HEK293T (cell line): ENCODE measurements around the gene KIF13A.

Source experiments
- CTCF ChIA-PET: fragments of 350-600 bp; formaldehyde crosslinking; extraction: SDS; loops from one replicate; lab custom pipeline; 2021; ENCODE audit warnings: antibody characterized with exemption, inconsistent platforms; lab: Yijun Ruan, JAX
- POLR2A ChIA-PET: fragments of 350-600 bp; formaldehyde crosslinking; extraction: SDS; loops from one replicate; lab custom pipeline; 2020; ENCODE audit warnings: antibody characterized with exemption, inconsistent platforms; lab: Yijun Ruan, JAX
- DNase-seq: peaks from one replicate; pipeline ENCODE4 v3.0.0; 2012; ENCODE audit warnings: mixed read lengths; ENCODE audit errors: extremely low spot score
- ARNT ChIP-seq: fragments of 450-650 bp; IDR thresholded peaks from 2 replicates; pipeline ENCODE4 v1.6.1; 2017; ENCODE audit warnings: mild to moderate bottlenecking
- BHLHE40 ChIP-seq: fragments of 450-650 bp; IDR thresholded peaks from 2 replicates; pipeline ENCODE4 v1.6.1; 2016; ENCODE audit warnings: mild to moderate bottlenecking, moderate library complexity, borderline replicate concordance
- CTBP1 ChIP-seq: fragments of 450-650 bp; IDR thresholded peaks from 2 replicates; pipeline ENCODE4 v1.6.1; 2016; ENCODE audit warnings: borderline replicate concordance
- ELF4 ChIP-seq: fragments of 450-650 bp; IDR thresholded peaks from 2 replicates; pipeline ENCODE4 v1.6.1; 2017; ENCODE audit warnings: antibody characterized with exemption
- FOXA1 ChIP-seq: fragments of 450-650 bp; IDR thresholded peaks from 2 replicates; pipeline ENCODE4 v1.6.1; 2016; ENCODE audit warnings: mild to moderate bottlenecking
- FOXK2 ChIP-seq: fragments of 450-650 bp; IDR thresholded peaks from 2 replicates; pipeline ENCODE4 v1.6.1; 2016; ENCODE audit warnings: mild to moderate bottlenecking
- FOXM1 ChIP-seq: fragments of 450-650 bp; IDR thresholded peaks from 2 replicates; pipeline ENCODE4 v1.6.1; 2017; ENCODE audit warnings: mild to moderate bottlenecking, borderline replicate concordance
- HDGF ChIP-seq: fragments of 450-650 bp; IDR thresholded peaks from 2 replicates; pipeline ENCODE4 v1.6.1; 2017; ENCODE audit warnings: antibody characterized with exemption, borderline replicate concordance
- L3MBTL2 ChIP-seq: fragments of 450-650 bp; conservative IDR thresholded peaks from 2 replicates; pipeline ENCODE4 v1.6.1; 2016; ENCODE audit warnings: mild to moderate bottlenecking
- LEF1 ChIP-seq: fragments of 450-650 bp; IDR thresholded peaks from 2 replicates; pipeline ENCODE4 v1.6.1; 2017; ENCODE audit warnings: mild to moderate bottlenecking, borderline replicate concordance
- NFRKB ChIP-seq: fragments of 450-650 bp; IDR thresholded peaks from 2 replicates; pipeline ENCODE4 v1.6.1; 2016; ENCODE audit warnings: mild to moderate bottlenecking, moderate library complexity
- SP1 ChIP-seq: fragments of 450-650 bp; IDR thresholded peaks from 2 replicates; pipeline ENCODE4 v1.6.1; 2017
- SUZ12 ChIP-seq: fragments of 450-650 bp; IDR thresholded peaks from 2 replicates; pipeline ENCODE4 v1.6.1; 2016; ENCODE audit warnings: mild to moderate bottlenecking
- TARDBP ChIP-seq: fragments of 450-650 bp; IDR thresholded peaks from 2 replicates; pipeline ENCODE4 v1.6.1; 2016
- ZNF384 ChIP-seq: fragments of 450-650 bp; IDR thresholded peaks from 2 replicates; pipeline ENCODE4 v1.6.1; 2016
- TF ChIP-seq, protein P1 (sequence below): fragments of 450-650 bp; IDR thresholded peaks from 2 replicates; pipeline ENCODE4 v1.6.1; 2016

The KIF13A gene

DNA sequence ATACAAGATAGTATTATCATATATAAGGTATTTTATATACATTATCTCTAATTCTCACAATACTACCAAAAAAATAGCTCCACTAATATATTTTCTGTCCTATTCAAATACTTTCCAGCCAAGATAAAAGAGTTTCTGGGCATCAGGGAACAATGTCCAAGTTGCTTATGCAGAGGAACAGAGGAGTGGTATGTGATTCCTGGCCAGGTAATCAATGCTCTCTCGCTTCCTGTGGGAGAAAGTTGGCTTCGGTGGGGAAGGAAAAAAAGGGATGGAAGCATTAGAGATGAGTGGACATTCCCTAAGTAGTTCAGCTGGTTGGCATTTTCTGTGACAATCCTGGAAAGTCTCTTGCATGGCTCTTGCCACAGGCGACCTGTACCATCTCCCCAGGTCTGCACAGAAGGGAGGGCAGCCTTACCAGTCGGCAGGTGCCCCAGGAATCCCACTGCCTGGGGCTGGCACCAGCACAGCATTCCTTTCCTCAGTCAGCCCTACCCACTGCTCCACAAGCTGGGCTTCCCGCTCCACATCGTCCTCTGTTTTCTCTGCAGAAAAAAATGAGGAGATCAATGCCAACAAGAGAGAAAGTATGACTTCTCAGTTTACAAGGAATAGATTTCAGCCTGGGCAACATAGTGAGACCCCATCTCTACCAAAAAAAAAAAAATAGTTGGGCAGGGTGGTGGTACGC is 202.2 kb downstream of the KIF13A start:
- ChIA-PET CTCF (no interaction called here), POLR2A (no interaction called here)
- DNase-seq = no peak
- no peak for TF ChIP-seq SP1
- TF ChIP-seq ELF4 = no peak
- no peak for TF ChIP-seq FOXM1
- no peak for TF ChIP-seq LEF1
- TF ChIP-seq FOXK2 = no peak
- TF ChIP-seq NFRKB = no peak
- TF ChIP-seq BHLHE40 = no peak

DNA sequence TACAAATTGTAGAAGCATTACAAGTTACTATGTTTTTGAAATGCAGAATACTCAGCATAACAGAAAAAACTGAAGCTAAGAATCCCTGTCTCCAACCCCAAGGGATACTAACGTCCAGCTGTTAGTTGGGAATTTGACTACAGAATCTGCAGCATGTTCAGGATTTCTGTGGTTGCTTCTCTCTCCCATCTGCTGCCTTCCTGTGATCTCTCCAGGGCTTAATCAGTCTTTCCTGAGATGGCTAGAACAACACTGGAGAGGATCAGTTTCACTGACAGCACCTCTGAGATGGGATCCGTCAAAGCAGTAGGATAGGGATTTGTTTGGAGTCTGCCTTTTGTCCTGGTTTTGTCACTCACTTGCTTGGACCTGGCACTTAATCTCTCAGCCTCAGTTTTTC is 207.4 kb downstream of the KIF13A start:
- ChIA-PET POLR2A (no interaction called here), CTCF (no interaction called here)
- TF ChIP-seq ARNT = no peak
- no peak for TF ChIP-seq HDGF
- no peak for TF ChIP-seq L3MBTL2
- TF ChIP-seq NFRKB = no peak
- TF ChIP-seq, protein P1, sequence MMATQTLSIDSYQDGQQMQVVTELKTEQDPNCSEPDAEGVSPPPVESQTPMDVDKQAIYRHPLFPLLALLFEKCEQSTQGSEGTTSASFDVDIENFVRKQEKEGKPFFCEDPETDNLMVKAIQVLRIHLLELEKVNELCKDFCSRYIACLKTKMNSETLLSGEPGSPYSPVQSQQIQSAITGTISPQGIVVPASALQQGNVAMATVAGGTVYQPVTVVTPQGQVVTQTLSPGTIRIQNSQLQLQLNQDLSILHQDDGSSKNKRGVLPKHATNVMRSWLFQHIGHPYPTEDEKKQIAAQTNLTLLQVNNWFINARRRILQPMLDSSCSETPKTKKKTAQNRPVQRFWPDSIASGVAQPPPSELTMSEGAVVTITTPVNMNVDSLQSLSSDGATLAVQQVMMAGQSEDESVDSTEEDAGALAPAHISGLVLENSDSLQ = no peak
- TF ChIP-seq ELF4 = no peak
- no peak for TF ChIP-seq ZNF384
- no peak for TF ChIP-seq SUZ12
- no peak for DNase-seq

DNA sequence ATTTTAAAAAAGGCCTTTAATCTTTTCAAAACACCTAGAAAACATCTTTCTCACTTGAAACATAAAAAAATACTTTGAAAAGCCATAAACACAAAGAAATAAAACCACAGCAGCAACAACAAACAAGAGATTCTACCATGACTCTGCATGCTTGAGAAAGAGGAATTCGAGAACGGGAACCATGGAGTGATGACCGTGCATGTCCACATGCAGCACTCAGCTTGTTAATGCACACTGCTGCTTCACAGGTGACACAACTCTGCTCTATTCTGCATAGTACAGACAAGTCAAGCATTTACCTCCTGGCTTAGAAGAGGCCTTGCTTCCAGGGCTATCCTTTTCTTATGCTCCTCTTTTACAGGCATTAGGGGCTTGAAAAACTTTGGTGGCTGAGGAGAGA is 215.8 kb downstream of the KIF13A start:
- ChIA-PET POLR2A (no interaction called here), CTCF (no interaction called here)
- TF ChIP-seq SP1 (no peak), TARDBP (no peak), L3MBTL2 (no peak), FOXM1 (no peak), NFRKB (no peak), SUZ12 (no peak), FOXA1 (no peak), BHLHE40 (no peak), ARNT (no peak), CTBP1 (no peak), ELF4 (no peak), LEF1 (no peak)
- TF ChIP-seq, protein P1 = no peak
- DNase-seq = no peak

DNA sequence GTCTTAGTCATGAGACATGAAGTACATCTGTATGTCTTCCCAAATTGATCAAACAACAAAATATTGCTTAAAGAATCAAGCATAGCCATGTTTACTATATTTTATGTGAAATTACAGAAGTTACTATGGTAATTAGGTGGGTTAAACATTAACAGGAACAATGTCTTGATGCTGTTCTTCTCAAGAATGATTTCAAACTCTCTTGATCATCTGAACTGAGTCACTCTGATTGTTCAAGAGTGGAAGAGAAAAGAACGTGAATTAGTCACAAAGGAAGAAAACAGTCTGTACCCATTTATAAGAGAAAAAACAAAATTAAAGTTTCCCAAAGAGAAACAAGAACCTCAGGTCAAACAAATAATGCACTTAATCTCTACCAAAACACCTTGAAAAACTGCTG is 218.6 kb downstream of the KIF13A start:
- TF ChIP-seq LEF1 = no peak
- TF ChIP-seq SUZ12 = no peak
- TF ChIP-seq NFRKB = no peak
- TF ChIP-seq CTBP1 = no peak
- TF ChIP-seq FOXA1 = no peak
- TF ChIP-seq HDGF = no peak
- no peak for TF ChIP-seq BHLHE40
- no peak for TF ChIP-seq FOXM1
- no peak for TF ChIP-seq TARDBP
- TF ChIP-seq ZNF384 = no peak
- no peak for TF ChIP-seq FOXK2
- no peak for TF ChIP-seq L3MBTL2
- TF ChIP-seq SP1 = no peak
- no peak for TF ChIP-seq ELF4
- TF ChIP-seq, protein P1 = no peak
- CTCF ChIA-PET = no interaction called here
- DNase-seq = no peak
- POLR2A ChIA-PET = no interaction called here

DNA sequence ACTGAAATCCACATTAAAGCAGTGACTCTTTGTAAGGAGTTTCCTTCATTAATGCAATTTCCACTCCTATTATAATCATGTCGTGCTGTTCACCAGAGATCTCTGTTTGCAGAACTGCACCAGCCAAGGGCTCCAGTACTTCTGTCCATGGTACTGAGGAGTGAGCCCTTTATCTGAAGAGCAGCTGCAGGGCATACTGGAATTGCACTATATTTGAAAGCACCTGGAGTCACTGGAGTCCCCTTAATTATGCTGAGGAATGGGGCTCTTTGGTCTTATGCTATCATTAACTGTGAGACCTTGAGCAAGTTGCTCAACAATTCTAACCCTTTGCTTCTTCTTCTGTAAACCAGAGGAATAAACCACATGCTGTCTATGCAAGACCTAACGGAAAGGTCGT is 219.0 kb downstream of the KIF13A start:
- POLR2A ChIA-PET = no interaction called here
- DNase-seq = no peak
- CTCF ChIA-PET = interaction anchor here (0.6 kb wide), 1 partner anchor 22 kb away, joined by 5 read pairs; no protein-coding TSS in a partner anchor
- TF ChIP-seq ARNT = no peak
- TF ChIP-seq FOXM1 = no peak
- no peak for TF ChIP-seq NFRKB
- no peak for TF ChIP-seq ELF4
- no peak for TF ChIP-seq SP1
- no peak for TF ChIP-seq FOXA1
- TF ChIP-seq, protein P1 = no peak
- TF ChIP-seq ZNF384 = no peak
- no peak for TF ChIP-seq FOXK2
- TF ChIP-seq BHLHE40 = no peak
- no peak for TF ChIP-seq SUZ12
- no peak for TF ChIP-seq LEF1
- TF ChIP-seq L3MBTL2 = no peak
- no peak for TF ChIP-seq CTBP1
- no peak for TF ChIP-seq HDGF
- no peak for TF ChIP-seq TARDBP

DNA sequence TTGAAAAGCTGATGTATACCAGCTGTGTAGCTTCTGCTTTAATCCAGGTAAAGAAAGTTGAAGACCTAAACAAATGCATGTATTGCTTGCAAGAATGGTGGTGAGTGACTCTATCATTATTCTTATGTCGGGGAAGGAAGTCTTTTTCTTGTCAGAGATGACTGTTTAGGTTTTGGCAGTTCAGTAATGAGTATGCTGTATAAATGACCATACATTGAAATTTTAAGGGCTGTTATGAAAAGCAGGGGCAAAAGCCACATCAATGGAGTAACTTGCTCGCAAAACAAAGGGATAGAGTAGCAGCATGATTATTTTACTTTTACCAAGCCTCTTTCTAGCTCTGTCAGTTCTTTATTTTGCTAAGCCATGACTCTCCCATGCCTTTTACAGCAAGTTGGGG is 224.8 kb downstream of the KIF13A start:
- ChIA-PET CTCF (no interaction called here), POLR2A (no interaction called here)
- TF ChIP-seq ZNF384 = no peak
- no peak for DNase-seq
